GM06990 (cell line): Measurements from ENCODE around the gene IRF2BPL.

ENCODE experiments used
- DNase-seq: peaks from one replicate; pipeline ENCODE4 v3.0.0-alpha.2; 2011; ENCODE audit not compliant: insufficient read length; ENCODE audit errors: extremely low read depth
- H3K27me3 ChIP-seq: replicated peaks from 2 replicates; pipeline ENCODE4 v1.6.0; 2011; ENCODE audit warnings: low read length; ENCODE audit not compliant: control insufficient read depth, insufficient read depth
- H3K36me3 ChIP-seq: 2 replicates; pipeline ENCODE4 v1.5.1; 2011; ENCODE audit warnings: low read length; ENCODE audit not compliant: control insufficient read depth, insufficient read depth
- H3K4me3 ChIP-seq: replicated peaks from 2 replicates; pipeline ENCODE4 v1.5.1; 2011; ENCODE audit warnings: low read depth, mild to moderate bottlenecking, control low read depth, low read length
- CTCF ChIP-seq: IDR thresholded peaks from 2 replicates; pipeline ENCODE4 v1.5.1; 2011; ENCODE audit warnings: low read length, control low read depth, mild to moderate bottlenecking, inconsistent platforms; ENCODE audit not compliant: insufficient read depth, poor library complexity, severe bottlenecking

IRF2BPL gene

GRCh38 chr14:77002889-77003288 is 25.6 kb downstream of the IRF2BPL start:
- DNase-seq, result no peak
- Histone ChIP-seq H3K36me3 (no peaks in the 10 kb centered on the region), H3K27me3 (no peaks in the 10 kb centered on the region), H3K4me3 (no peak overlapping the region)
- no peak for TF ChIP-seq CTCF

GRCh38 chr14:77002335-77002734 is 26.2 kb downstream of the IRF2BPL start:
- no peak for TF ChIP-seq CTCF
- Histone ChIP-seq H3K27me3 (no peaks in the 10 kb centered on the region), H3K36me3 (no peaks in the 10 kb centered on the region), H3K4me3 (no peak overlapping the region)
- DNase-seq, result no peak

- no peaks in the 10 kb centered on the region for H3K36me3 ChIP-seq
- no peak overlapping the region for H3K4me3 ChIP-seq
- DNase-seq, result peak; percentile 71
- H3K27me3 ChIP-seq, result no peaks in the 10 kb centered on the region
- TF ChIP-seq CTCF, result no peak
These were observed 27.9 kb downstream of the IRF2BPL start for GRCh38 chr14:77000340-77001270.

GRCh38 chr14:76998910-76999309 is 29.6 kb downstream of the IRF2BPL start:
- no peaks in the 10 kb centered on the region for H3K27me3 ChIP-seq
- TF ChIP-seq CTCF, result no peak
- no peak overlapping the region for H3K4me3 ChIP-seq
- H3K36me3 ChIP-seq, result no peaks in the 10 kb centered on the region
- no peak for DNase-seq

- Histone ChIP-seq H3K4me3 (no peak overlapping the region), H3K36me3 (no peaks in the 10 kb centered on the region), H3K27me3 (no peaks in the 10 kb centered on the region)
- no peak for DNase-seq
- no peak for TF ChIP-seq CTCF
These were observed 31.1 kb downstream of the IRF2BPL start for GRCh38 chr14:76997257-76997970.
